ENCODE data around the gene BBS9.
A peak's percentile ranks its signal among the peaks of the same experiment; 100 is the strongest.

BBS9 gene

GRCh38 chr7:33550979-33551378, 421.6 kb downstream of the BBS9 start:
- no peak for TF ChIP-seq CTCF (conservative IDR thresholded peaks at IDR 0.05; ENCODE audit: low read length)
- H3K4me3 ChIP-seq (ENCODE audit: low read length): no peak overlapping the region
- no peak for DNase-seq (ENCODE audit: low read depth)

GRCh38 chr7:33554046-33554445, 424.7 kb downstream of the BBS9 start:
- H3K4me3 ChIP-seq (ENCODE audit: low read length): no peak overlapping the region
- no peak for TF ChIP-seq CTCF (conservative IDR thresholded peaks at IDR 0.05; ENCODE audit: low read length)
- peak; percentile 91 for DNase-seq (ENCODE audit: low read depth)

- TF ChIP-seq CTCF (conservative IDR thresholded peaks at IDR 0.05; ENCODE audit: low read length): no peak
- DNase-seq (ENCODE audit: low read depth): peak; percentile 11
- no peak overlapping the region for H3K4me3 ChIP-seq (ENCODE audit: low read length)
Observed at GRCh38 chr7:33554576-33554975, 425.2 kb downstream of the BBS9 start.

GRCh38 chr7:33556472-33556871, 427.1 kb downstream of the BBS9 start:
- H3K4me3 ChIP-seq (ENCODE audit: low read length): no peak overlapping the region
- no peak for TF ChIP-seq CTCF (conservative IDR thresholded peaks at IDR 0.05; ENCODE audit: low read length)
- no peak for DNase-seq (ENCODE audit: low read depth)

GRCh38 chr7:33558549-33559323, 429.4 kb downstream of the BBS9 start:
- no peak for TF ChIP-seq CTCF (conservative IDR thresholded peaks at IDR 0.05; ENCODE audit: low read length)
- no peak overlapping the region for H3K4me3 ChIP-seq (ENCODE audit: low read length)
- DNase-seq (ENCODE audit: low read depth): no peak

- no peak overlapping the region for H3K4me3 ChIP-seq (ENCODE audit: low read length)
- TF ChIP-seq CTCF (conservative IDR thresholded peaks at IDR 0.05; ENCODE audit: low read length): no peak
- no peak for DNase-seq (ENCODE audit: low read depth)
Observed at GRCh38 chr7:33559324-33559710, 430.0 kb downstream of the BBS9 start.

- no peak overlapping the region for H3K4me3 ChIP-seq (ENCODE audit: low read length)
- peak; percentile 45 for DNase-seq (ENCODE audit: low read depth)
- TF ChIP-seq CTCF (conservative IDR thresholded peaks at IDR 0.05; ENCODE audit: low read length): no peak
Observed at GRCh38 chr7:33562996-33563395, 433.6 kb downstream of the BBS9 start.

Measured in AG10803 (cell line).